ENCODE measurements around the gene CRYBA2. TPM values are rescaled to one million over a fixed set of nuclear protein-coding genes. Genes with fewer than 3 reads are reported as not detected.

The CRYBA2 gene
- total RNA-seq, 1 experiment from 2014 or later, result 13.5 TPM

- H3K9ac ChIP-seq (ENCODE audit: low read length), result no peak overlapping the region
- H3K4me1 ChIP-seq (ENCODE audit: insufficient read depth, low read length), result peaks cover 12% of the 10 kb centered on the region
- H3F3A ChIP-seq (ENCODE audit: low read length, unreplicated experiment), result no peaks in the 10 kb centered on the region
- no peaks in the 10 kb centered on the region for H3K9me2 ChIP-seq (replicated peaks; ENCODE audit: low read length)
- H3K4me2 ChIP-seq (ENCODE audit: low read length), result no peak overlapping the region
- ATAC-seq (no peak), DNase-seq (no peak)
- no peaks in the 10 kb centered on the region for H3K36me3 ChIP-seq (ENCODE audit: low read depth, low read length)
- H3K79me2 ChIP-seq (ENCODE audit: low read length), result no peaks in the 10 kb centered on the region
- H3K27ac ChIP-seq (ENCODE audit: low read length), result no peak overlapping the region
- peaks cover 43% of the 10 kb centered on the region for H3K27me3 ChIP-seq (ENCODE audit: low read length)
- intact Hi-C loops (cut with micrococcal nuclease), result no loop called here
- TF ChIP-seq CTCF (conservative IDR thresholded peaks at IDR 0.05; ENCODE audit: low read depth, low read length), result no peak
- TF ChIP-seq EZH2phosphoT487 (IDR thresholded peaks at IDR 0.05; ENCODE audit: borderline replicate concordance, low read length), result no peak
- no peak for TF ChIP-seq EZH2 (IDR thresholded peaks at IDR 0.05; ENCODE audit: low read length, unreplicated experiment)
- no peak overlapping the region for H3K4me3 ChIP-seq (ENCODE audit: low read length)
- POLR2A ChIA-PET (ENCODE audit: unreplicated experiment), result no interaction called here
- H2AFZ ChIP-seq (ENCODE audit: low read length), result no peak overlapping the region
- no peaks in the 10 kb centered on the region for H3K9me3 ChIP-seq (ENCODE audit: low read length)
- no peaks in the 10 kb centered on the region for H4K20me1 ChIP-seq (ENCODE audit: low read length)
- BruUV-seq (replicated peaks), result no TSS peak
- CTCF ChIA-PET, result no interaction called here
Measured at GRCh38 chr2:218988650-218989049, 4.6 kb downstream of the CRYBA2 start.

GRCh38 chr2:218988164-218988563 is 5.1 kb downstream of the CRYBA2 start:
- Histone ChIP-seq H4K20me1 (ENCODE audit: low read length) (no peaks in the 10 kb centered on the region), H3K4me3 (ENCODE audit: low read length) (no peak overlapping the region), H3K9ac (ENCODE audit: low read length) (no peak overlapping the region), H3K79me2 (ENCODE audit: low read length) (no peaks in the 10 kb centered on the region), H3K27ac (ENCODE audit: low read length) (no peak overlapping the region), H3K9me2 (replicated peaks; ENCODE audit: low read length) (no peaks in the 10 kb centered on the region), H3K4me2 (ENCODE audit: low read length) (no peak overlapping the region), H3K36me3 (ENCODE audit: low read depth, low read length) (no peaks in the 10 kb centered on the region), H2AFZ (ENCODE audit: low read length) (no peak overlapping the region), H3F3A (ENCODE audit: low read length, unreplicated experiment) (no peaks in the 10 kb centered on the region), H3K27me3 (ENCODE audit: low read length) (peaks cover 48% of the 10 kb centered on the region), H3K4me1 (ENCODE audit: insufficient read depth, low read length) (peaks cover 7% of the 10 kb centered on the region; the same call in 1 of the 2 replicates), H3K9me3 (ENCODE audit: low read length) (no peaks in the 10 kb centered on the region)
- ChIA-PET POLR2A (ENCODE audit: unreplicated experiment) (no interaction called here), CTCF (no interaction called here)
- TF ChIP-seq EZH2 (IDR thresholded peaks at IDR 0.05; ENCODE audit: low read length, unreplicated experiment) (no peak), EZH2phosphoT487 (IDR thresholded peaks at IDR 0.05; ENCODE audit: borderline replicate concordance, low read length) (no peak), CTCF (conservative IDR thresholded peaks at IDR 0.05; ENCODE audit: low read depth, low read length) (no peak)
- ATAC-seq, result no peak
- intact Hi-C loops (cut with micrococcal nuclease), result no loop called here
- no peak for DNase-seq
- no TSS peak for BruUV-seq (replicated peaks)

GRCh38 chr2:218986148-218986761 is 7.0 kb downstream of the CRYBA2 start:
- TF ChIP-seq CTCF (conservative IDR thresholded peaks at IDR 0.05; ENCODE audit: low read depth, low read length) (no peak), EZH2 (IDR thresholded peaks at IDR 0.05; ENCODE audit: low read length, unreplicated experiment) (no peak), EZH2phosphoT487 (IDR thresholded peaks at IDR 0.05; ENCODE audit: borderline replicate concordance, low read length) (no peak)
- DNase-seq (no peak), ATAC-seq (no peak)
- no peak overlapping the region for H3K9ac ChIP-seq (ENCODE audit: low read length)
- no peaks in the 10 kb centered on the region for H3K79me2 ChIP-seq (ENCODE audit: low read length)
- ChIA-PET POLR2A (ENCODE audit: unreplicated experiment) (no interaction called here), CTCF (no interaction called here)
- no peak overlapping the region for H3K4me3 ChIP-seq (ENCODE audit: low read length)
- H3K27me3 ChIP-seq (ENCODE audit: low read length), result peaks cover 55% of the 10 kb centered on the region
- H3K9me2 ChIP-seq (replicated peaks; ENCODE audit: low read length), result no peaks in the 10 kb centered on the region
- no peaks in the 10 kb centered on the region for H3K36me3 ChIP-seq (ENCODE audit: low read depth, low read length)
- H3K9me3 ChIP-seq (ENCODE audit: low read length), result no peaks in the 10 kb centered on the region
- H2AFZ ChIP-seq (ENCODE audit: low read length), result no peak overlapping the region
- no peak overlapping the region for H3K4me2 ChIP-seq (ENCODE audit: low read length)
- no peaks in the 10 kb centered on the region for H4K20me1 ChIP-seq (ENCODE audit: low read length)
- no peaks in the 10 kb centered on the region for H3K4me1 ChIP-seq (ENCODE audit: insufficient read depth, low read length)
- intact Hi-C loops (cut with micrococcal nuclease), result no loop called here
- no peaks in the 10 kb centered on the region for H3F3A ChIP-seq (ENCODE audit: low read length, unreplicated experiment)
- no TSS peak for BruUV-seq (replicated peaks)
- no peak overlapping the region for H3K27ac ChIP-seq (ENCODE audit: low read length)

All from PC-3 (cell line).